Astrocyte of the cerebellum (primary cell): ENCODE results near the gene ATXN7L1.

Source experiments
- DNase-seq: peaks from one replicate; pipeline ENCODE4 v3.0.0-alpha.2; 2011; ENCODE audit warnings: low read depth
- H3K4me3 ChIP-seq: 2 replicates; pipeline ENCODE4 v1.5.1; 2011; ENCODE audit warnings: mild to moderate bottlenecking, low read depth, low read length, moderate library complexity
- CTCF ChIP-seq: IDR thresholded peaks from 2 replicates; pipeline ENCODE4 v1.5.1; 2012; ENCODE audit warnings: low read length, low read depth, moderate library complexity, mild to moderate bottlenecking; ENCODE audit errors: missing control alignments
- in situ Hi-C: cut with HindIII; loops from 2 replicates; pipeline ENCODE4 v1.10.0; 2017; ENCODE audit warnings: low sequenced_read_pairs

Gene ATXN7L1

GRCh38 chr7:105825371-105825770, 51.0 kb downstream of the ATXN7L1 start:
- TF ChIP-seq CTCF, result no peak
- in situ Hi-C loops, result no loop called here
- no peak overlapping the region for H3K4me3 ChIP-seq
- no peak for DNase-seq

GRCh38 chr7:105822806-105823205, 53.6 kb downstream of the ATXN7L1 start:
- no peak for TF ChIP-seq CTCF
- in situ Hi-C loops, result no loop called here
- H3K4me3 ChIP-seq, result no peak overlapping the region
- no peak for DNase-seq

- in situ Hi-C loops, result no loop called here
Measured at GRCh38 chr7:105821527-105821926, 54.9 kb downstream of the ATXN7L1 start.

GRCh38 chr7:105820363-105821066, 55.9 kb downstream of the ATXN7L1 start:
- TF ChIP-seq CTCF, result no peak
- DNase-seq, result no peak
- H3K4me3 ChIP-seq, result no peak overlapping the region
- in situ Hi-C loops, result no loop called here

More at GRCh38 chr7:105821527-105821926, 54.9 kb downstream of the ATXN7L1 start:
- no peak for TF ChIP-seq CTCF
- no peak for DNase-seq
- H3K4me3 ChIP-seq, result no peak overlapping the region

GRCh38 chr7:105819559-105819958, 56.8 kb downstream of the ATXN7L1 start:
- in situ Hi-C loops, result no loop called here
- TF ChIP-seq CTCF, result no peak
- DNase-seq, result no peak
- H3K4me3 ChIP-seq, result no peak overlapping the region

GRCh38 chr7:105816954-105817615, 59.3 kb downstream of the ATXN7L1 start:
- no peak overlapping the region for H3K4me3 ChIP-seq
- in situ Hi-C loops, result no loop called here
- no peak for DNase-seq
- no peak for TF ChIP-seq CTCF
